Transverse colon (tissue), 3 donors: Measurements from ENCODE around the gene CHST11.

ENCODE experiments used
- POLR2A ChIP-seq: fragments of 450-650 bp; IDR thresholded peaks from one replicate; pipeline ENCODE4 v1.6.1; 2016; ENCODE audit warnings: antibody characterized with exemption, mild to moderate bottlenecking, moderate library complexity
- TF ChIP-seq, protein P1 (sequence below), 5 experiments: fragments of 200-600 bp in 3 of 5; fragments of 450-650 bp in 2 of 5; sonication (generic) in 3 of 5; IDR thresholded peaks; 1 replicate in 2 of 5; 2 replicates in 3 of 5; pipeline ENCODE4 v1.5.1; 2016 to 2017; ENCODE audit warnings: antibody characterized with exemption in 5 of 5, inconsistent platforms in 3 of 5, mild to moderate bottlenecking in 2 of 5, moderate library complexity in 1 of 5

DNA sequence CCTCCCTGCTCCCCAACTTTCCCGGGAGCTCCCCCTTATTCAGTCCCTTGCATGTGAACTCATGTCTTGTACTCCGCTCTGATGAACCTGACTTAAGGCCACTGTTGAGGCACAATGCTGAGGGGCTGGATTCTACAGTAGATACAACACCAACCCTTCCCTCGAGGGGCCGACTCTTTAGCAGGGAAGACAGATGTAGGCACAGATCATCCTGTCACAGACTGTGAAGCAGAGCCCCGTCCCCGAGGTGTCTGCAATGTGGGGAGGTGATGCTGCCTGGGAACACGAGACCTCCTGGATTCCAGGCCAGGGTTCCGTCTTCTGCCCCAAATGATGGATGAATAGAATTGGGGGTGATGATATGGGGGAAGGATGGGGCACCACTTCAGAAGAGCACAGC lies 175.1 kb downstream of the CHST11 start:
- TF ChIP-seq, protein P1, sequence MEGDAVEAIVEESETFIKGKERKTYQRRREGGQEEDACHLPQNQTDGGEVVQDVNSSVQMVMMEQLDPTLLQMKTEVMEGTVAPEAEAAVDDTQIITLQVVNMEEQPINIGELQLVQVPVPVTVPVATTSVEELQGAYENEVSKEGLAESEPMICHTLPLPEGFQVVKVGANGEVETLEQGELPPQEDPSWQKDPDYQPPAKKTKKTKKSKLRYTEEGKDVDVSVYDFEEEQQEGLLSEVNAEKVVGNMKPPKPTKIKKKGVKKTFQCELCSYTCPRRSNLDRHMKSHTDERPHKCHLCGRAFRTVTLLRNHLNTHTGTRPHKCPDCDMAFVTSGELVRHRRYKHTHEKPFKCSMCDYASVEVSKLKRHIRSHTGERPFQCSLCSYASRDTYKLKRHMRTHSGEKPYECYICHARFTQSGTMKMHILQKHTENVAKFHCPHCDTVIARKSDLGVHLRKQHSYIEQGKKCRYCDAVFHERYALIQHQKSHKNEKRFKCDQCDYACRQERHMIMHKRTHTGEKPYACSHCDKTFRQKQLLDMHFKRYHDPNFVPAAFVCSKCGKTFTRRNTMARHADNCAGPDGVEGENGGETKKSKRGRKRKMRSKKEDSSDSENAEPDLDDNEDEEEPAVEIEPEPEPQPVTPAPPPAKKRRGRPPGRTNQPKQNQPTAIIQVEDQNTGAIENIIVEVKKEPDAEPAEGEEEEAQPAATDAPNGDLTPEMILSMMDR (IDR thresholded peaks at IDR 0.05), result no peak
- no peak for TF ChIP-seq POLR2A
